Measurements from ENCODE around the gene SOCS6.

DNA sequence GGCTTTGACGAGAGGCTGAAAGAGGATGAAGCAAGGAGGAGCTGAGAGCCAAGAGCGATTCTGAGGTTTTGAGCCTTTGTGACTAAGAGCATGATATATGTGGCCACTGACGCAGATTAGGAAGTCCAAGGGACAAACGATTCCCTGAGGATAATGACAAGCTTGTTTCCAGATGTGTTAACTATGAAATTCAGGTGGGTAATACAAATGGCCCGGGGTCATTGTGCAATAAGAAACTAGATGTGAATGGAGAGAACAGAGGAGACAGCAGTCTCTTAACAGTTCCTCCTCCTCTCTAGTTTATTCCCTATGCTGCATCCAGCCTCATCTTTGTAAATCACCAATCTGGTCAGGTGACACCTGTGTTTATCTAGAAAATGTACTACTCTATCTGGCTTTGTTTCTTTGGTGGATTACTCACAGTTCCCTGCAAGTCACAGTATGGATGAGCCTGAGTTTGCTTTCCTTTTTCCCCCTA is 84.2 kb downstream of the SOCS6 start:
- no peak for TF ChIP-seq CTCF (IDR thresholded peaks at IDR 0.05)
- TF ChIP-seq POLR2A (IDR thresholded peaks at IDR 0.05), result no peak
